GM12878 (cell line): Measurements from ENCODE around the gene KAT2A. TPM values are rescaled to one million over a fixed set of nuclear protein-coding genes. Genes with fewer than 3 reads are reported as not detected.

Experiments
- ATAC-seq: fragments of 200-7000 bp; cut with Tn5 transposase; 3 replicates; pipeline ENCODE4 v1.9.1; 2020; ENCODE audit warnings: mild to moderate bottlenecking, moderate library complexity
- BruUV-seq: library from RNA; stranded (reverse); fragments of 400-500 nt; replicated peaks from 2 replicates; lab custom pipeline; 2021; lab: Mats Ljungman, UMichigan
- CTCF ChIA-PET: fragments of 300-600 bp; sonication (Branson Sonifier 250); formaldehyde crosslinking; extraction: SDS; loops from one replicate; lab custom pipeline; 2021; ENCODE audit warnings: inconsistent platforms; lab: Yijun Ruan, JAX
- POLR2A ChIA-PET: fragments of 350-600 bp; formaldehyde crosslinking; extraction: SDS; loops from one replicate; lab custom pipeline; 2021; ENCODE audit warnings: inconsistent platforms; lab: Charles Lee
- RAD21 ChIA-PET: fragments of 300-600 bp; sonication (Branson Sonifier 250); formaldehyde crosslinking; loops from one replicate; lab custom pipeline; 2023; ENCODE audit warnings: antibody characterized with exemption; ENCODE audit not compliant: unreplicated experiment; lab: Charles Lee
- SMC1A ChIA-PET: fragments of 300-600 bp; sonication (Branson Sonifier 250); formaldehyde crosslinking; loops from one replicate; lab custom pipeline; 2023; ENCODE audit not compliant: unreplicated experiment, uncharacterized antibody; lab: Charles Lee
- DNase-seq: peaks from one replicate; pipeline ENCODE4 v3.0.0-alpha.2; 2011; ENCODE audit warnings: low read depth, low spot score
- FAIRE-seq: peaks from 3 replicates; lab custom pipeline; 2011; peaks lifted over from hg19 to GRCh38; lab: Jason Lieb, UNC
- H2AFZ ChIP-seq: 2 replicates; pipeline ENCODE4 v1.6.0; 2011; ENCODE audit warnings: low read depth, low read length, control low read depth; ENCODE audit not compliant: control insufficient read depth
- H3K27ac ChIP-seq: 2 replicates; pipeline ENCODE4 v1.5.1; 2011; ENCODE audit warnings: control low read depth; ENCODE audit not compliant: control insufficient read depth, insufficient read depth
- H3K27me3 ChIP-seq, 2 experiments: replicated peaks in 1 of 2; 2 replicates each; pipeline versions ENCODE4 v1.6.0 to v1.6.1; 2011; ENCODE audit warnings: low read length in 1 of 2; ENCODE audit not compliant: control insufficient read depth in 2 of 2, insufficient read depth in 2 of 2
- H3K36me3 ChIP-seq, 2 experiments: 2 replicates each; pipeline ENCODE4 v1.5.1; 2011; ENCODE audit warnings: low read length in 1 of 2; ENCODE audit not compliant: control insufficient read depth in 2 of 2, insufficient read depth in 2 of 2
- H3K4me1 ChIP-seq: 2 replicates; pipeline ENCODE4 v1.6.1; 2011; ENCODE audit warnings: mild to moderate bottlenecking, low read length, moderate library complexity, mixed read lengths; ENCODE audit not compliant: control insufficient read depth, insufficient read depth
- H3K4me2 ChIP-seq: 2 replicates; pipeline ENCODE4 v1.6.0; 2011; ENCODE audit warnings: control low read depth; ENCODE audit not compliant: control insufficient read depth, insufficient read depth
- H3K4me3 ChIP-seq: fragments of 200-600 bp; sonication (generic); 2 replicates; pipeline ENCODE4 v1.5.1; 2016
- H3K79me2 ChIP-seq: 2 replicates; pipeline ENCODE4 v1.6.0; 2011; ENCODE audit warnings: low read length; ENCODE audit not compliant: control insufficient read depth, insufficient read depth
- H3K9ac ChIP-seq: 2 replicates; pipeline ENCODE4 v1.8.0; 2011; ENCODE audit warnings: low read length, control low read depth, mixed read lengths; ENCODE audit not compliant: control insufficient read depth, insufficient read depth
- H3K9me3 ChIP-seq: replicated peaks from 3 replicates; pipeline ENCODE4 v1.5.1; 2011; ENCODE audit warnings: mild to moderate bottlenecking, low read length; ENCODE audit not compliant: control insufficient read depth, insufficient read depth
- H4K20me1 ChIP-seq: 2 replicates; pipeline ENCODE4 v1.6.0; 2011; ENCODE audit not compliant: control insufficient read depth, insufficient read depth
- EZH2 ChIP-seq: IDR thresholded peaks from 2 replicates; pipeline ENCODE4 v1.6.1; 2012; ENCODE audit warnings: low read depth, mild to moderate bottlenecking, control low read depth, inconsistent platforms, low read length, borderline replicate concordance; ENCODE audit not compliant: control insufficient read depth
- FOXK2 ChIP-seq: fragments of 450-650 bp; IDR thresholded peaks from 2 replicates; pipeline ENCODE4 v1.6.1; 2017; ENCODE audit warnings: mild to moderate bottlenecking, moderate library complexity
- GABPA ChIP-seq: IDR thresholded peaks from 2 replicates; pipeline ENCODE4 v1.6.1; 2014; ENCODE audit warnings: antibody characterized with exemption, low read depth, mild to moderate bottlenecking, inconsistent platforms
- HDAC6 ChIP-seq: fragments of 200-600 bp; sonication (generic); IDR thresholded peaks from one replicate; pipeline ENCODE4 v1.8.0; 2017; ENCODE audit warnings: antibody characterized with exemption; ENCODE audit not compliant: unreplicated experiment
- RCOR1 ChIP-seq: conservative IDR thresholded peaks from 2 replicates; pipeline ENCODE4 v1.6.1; 2012; ENCODE audit warnings: low read depth, low read length, improper control_type of control experiment
- SIX5 ChIP-seq: IDR thresholded peaks from 2 replicates; pipeline ENCODE4 v1.6.1; 2011; ENCODE audit warnings: mild to moderate bottlenecking, low read depth, low read length, moderate library complexity; ENCODE audit not compliant: severe bottlenecking
- WGBS: methylation state at CpG from one replicate; pipeline ENCODE4 v1.1.6; 2016; ENCODE audit warnings: low lambda C conversion rate; ENCODE audit not compliant: insufficient replicate concordance, insufficient coverage; ENCODE audit errors: missing lambda C conversion rate; 5-methylcytosine and 5-hydroxymethylcytosine counted together
- in situ Hi-C: fragments of 300-500 bp; cut with MboI; formaldehyde crosslinking; loops from 9 replicates; pipeline ENCODE4 v1.14.3; 2018; ENCODE audit warnings: mixed read lengths
- intact Hi-C: fragments of 100-400 bp; cut with micrococcal nuclease; formaldehyde crosslinking; loops from one replicate; pipeline ENCODE4 v1.14.2; 2022; ENCODE audit not compliant: unreplicated experiment
- polyA plus RNA-seq, 11 experiments: library from polyadenylated mRNA; depleted of rRNA in 4 of 11; unstranded in 6 of 11; stranded (reverse) in 5 of 11; fragments of >200 nt; fragmentation: Nextera tagmentation in 4 of 11; fragmentation: Illumina TruSeq in 1 of 11; extraction: Ambion mirVana in 4 of 11; extraction: Trizol in 1 of 11; gene quantifications; 1 replicate in 1 of 11; 2 replicates in 10 of 11; pipeline versions ENCODE4 v1.2.1 to v1.2.3, GENCODE V29; 2011 to 2016; ENCODE audit warnings: inconsistent platforms in 2 of 11, missing spikeins in 2 of 11, low read depth in 1 of 11
- total RNA-seq, 4 experiments: library from RNA; depleted of rRNA in 3 of 4; stranded (reverse); fragments of >200 nt in 3 of 4; fragmentation: Illumina TruSeq in 1 of 4; extraction: Trizol in 1 of 4; gene quantifications; 2 replicates each; pipeline versions ENCODE4 v1.2.1 to v1.2.3, GENCODE V29; 2013 to 2021
- TF ChIP-seq, protein P1 (sequence below): IDR thresholded peaks from 2 replicates; pipeline ENCODE4 v1.6.1; 2012; ENCODE audit warnings: improper control_type of control experiment, low read depth, low read length; ENCODE audit not compliant: insufficient replicate concordance
- TF ChIP-seq, protein P2 (sequence below): fragments of 450-650 bp; IDR thresholded peaks from 2 replicates; pipeline ENCODE4 v1.6.1; 2018; ENCODE audit warnings: borderline replicate concordance, mild to moderate bottlenecking; ENCODE audit not compliant: partially characterized antibody
- TF ChIP-seq, protein P3 (sequence below): fragments of 150-350 bp; IDR thresholded peaks from 2 replicates; pipeline ENCODE4 v1.6.1; 2014; ENCODE audit warnings: mild to moderate bottlenecking, low read depth, low read length
- TF ChIP-seq, protein P4 (sequence below): IDR thresholded peaks from 2 replicates; pipeline ENCODE4 v1.6.1; 2011; ENCODE audit warnings: low read depth, mild to moderate bottlenecking, low read length, moderate library complexity, borderline replicate concordance; ENCODE audit errors: extremely low read depth

The KAT2A gene
- total and polyA plus RNA-seq, 10 of the 15 experiments (the other 5 are each of a cell fraction or from before 2014, with no cell fraction given), result 0.85 to 47.5 (median 14.6) TPM

DNA sequence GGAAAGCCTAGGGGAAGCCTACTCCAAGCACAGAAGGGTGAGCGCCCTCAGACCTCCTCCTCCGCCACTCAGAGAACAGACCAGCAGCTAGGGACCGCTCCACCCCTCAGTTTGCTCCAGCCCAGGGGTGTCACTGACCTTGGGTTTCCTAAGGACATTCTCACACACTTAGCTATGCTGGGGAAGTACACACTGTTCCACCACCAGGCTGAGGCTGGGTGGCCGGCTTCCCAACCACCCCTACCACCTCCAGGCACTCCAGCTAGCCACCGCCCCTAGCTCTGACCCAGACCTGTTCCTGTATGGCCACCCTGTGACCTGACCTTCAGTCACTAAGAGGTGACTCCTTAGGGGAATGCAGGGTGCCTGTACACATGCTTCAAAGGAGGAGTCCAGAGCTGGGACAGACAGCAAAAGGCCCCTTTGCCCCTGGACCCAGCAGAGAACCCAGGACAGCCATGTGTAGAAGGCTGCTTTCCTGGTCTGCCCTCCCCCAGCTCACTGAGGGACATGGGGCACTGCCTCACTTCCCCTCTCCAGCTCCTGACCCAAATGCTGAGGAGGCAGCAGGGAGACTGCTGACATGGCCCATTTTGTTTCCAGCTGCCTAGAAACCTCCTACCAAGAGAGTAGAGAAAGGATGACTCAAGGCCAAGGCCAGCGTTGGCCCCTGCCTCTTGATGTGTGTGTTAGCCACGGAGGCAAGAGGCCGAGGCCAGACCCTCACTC lies 8.1 kb upstream of the KAT2A start:
- DNase-seq, result no peak
- Histone ChIP-seq H3K36me3 (peaks cover 27 to 46% of the 10 kb centered on the region in 2 experiments), H3K79me2 (peaks cover 18% of the 10 kb centered on the region), H3K4me2 (no peak overlapping the region), H4K20me1 (peaks cover 15% of the 10 kb centered on the region; the same call in 1 of the 2 replicates), H3K9ac (no peak overlapping the region), H3K27me3 (no peaks in the 10 kb centered on the region), H3K27ac (no peak overlapping the region), H3K9me3 (no peaks in the 10 kb centered on the region), H2AFZ (no peak overlapping the region), H3K4me3 (no peak overlapping the region), H3K4me1 (peaks cover 22% of the 10 kb centered on the region)
- WGBS, result 97% methylated on average over 8 of the region's 8 CpGs
- no peak for FAIRE-seq
- intact Hi-C loops (no loop called here), in situ Hi-C loops (no loop called here)
- ChIA-PET POLR2A (interaction anchor here (1.9 kb wide), 1 partner anchor 52 kb away, joined by 5 read pairs; no protein-coding TSS in a partner anchor), CTCF (interaction anchor here (1.1 to 4.3 kb wide), 3 partner anchors 9 to 277 kb away, joined by 3 to 31 read pairs (median 3); partner anchors contain the start of gene KCNH4), SMC1A (interaction anchor here (1.0 to 1.8 kb wide), 2 partner anchors 9 to 81 kb away, joined by 3 to 7 read pairs; partner anchors contain the start of gene KAT2A), RAD21 (interaction anchor here (1.0 kb wide), 1 partner anchor 28 kb away, joined by 3 read pairs; no protein-coding TSS in a partner anchor)
- no peak for ATAC-seq
- no TSS peak for BruUV-seq
- no peak for TF ChIP-seq EZH2
- no peak for TF ChIP-seq HDAC6
- TF ChIP-seq GABPA, result no peak
- no peak for TF ChIP-seq RCOR1
- TF ChIP-seq, protein P1, sequence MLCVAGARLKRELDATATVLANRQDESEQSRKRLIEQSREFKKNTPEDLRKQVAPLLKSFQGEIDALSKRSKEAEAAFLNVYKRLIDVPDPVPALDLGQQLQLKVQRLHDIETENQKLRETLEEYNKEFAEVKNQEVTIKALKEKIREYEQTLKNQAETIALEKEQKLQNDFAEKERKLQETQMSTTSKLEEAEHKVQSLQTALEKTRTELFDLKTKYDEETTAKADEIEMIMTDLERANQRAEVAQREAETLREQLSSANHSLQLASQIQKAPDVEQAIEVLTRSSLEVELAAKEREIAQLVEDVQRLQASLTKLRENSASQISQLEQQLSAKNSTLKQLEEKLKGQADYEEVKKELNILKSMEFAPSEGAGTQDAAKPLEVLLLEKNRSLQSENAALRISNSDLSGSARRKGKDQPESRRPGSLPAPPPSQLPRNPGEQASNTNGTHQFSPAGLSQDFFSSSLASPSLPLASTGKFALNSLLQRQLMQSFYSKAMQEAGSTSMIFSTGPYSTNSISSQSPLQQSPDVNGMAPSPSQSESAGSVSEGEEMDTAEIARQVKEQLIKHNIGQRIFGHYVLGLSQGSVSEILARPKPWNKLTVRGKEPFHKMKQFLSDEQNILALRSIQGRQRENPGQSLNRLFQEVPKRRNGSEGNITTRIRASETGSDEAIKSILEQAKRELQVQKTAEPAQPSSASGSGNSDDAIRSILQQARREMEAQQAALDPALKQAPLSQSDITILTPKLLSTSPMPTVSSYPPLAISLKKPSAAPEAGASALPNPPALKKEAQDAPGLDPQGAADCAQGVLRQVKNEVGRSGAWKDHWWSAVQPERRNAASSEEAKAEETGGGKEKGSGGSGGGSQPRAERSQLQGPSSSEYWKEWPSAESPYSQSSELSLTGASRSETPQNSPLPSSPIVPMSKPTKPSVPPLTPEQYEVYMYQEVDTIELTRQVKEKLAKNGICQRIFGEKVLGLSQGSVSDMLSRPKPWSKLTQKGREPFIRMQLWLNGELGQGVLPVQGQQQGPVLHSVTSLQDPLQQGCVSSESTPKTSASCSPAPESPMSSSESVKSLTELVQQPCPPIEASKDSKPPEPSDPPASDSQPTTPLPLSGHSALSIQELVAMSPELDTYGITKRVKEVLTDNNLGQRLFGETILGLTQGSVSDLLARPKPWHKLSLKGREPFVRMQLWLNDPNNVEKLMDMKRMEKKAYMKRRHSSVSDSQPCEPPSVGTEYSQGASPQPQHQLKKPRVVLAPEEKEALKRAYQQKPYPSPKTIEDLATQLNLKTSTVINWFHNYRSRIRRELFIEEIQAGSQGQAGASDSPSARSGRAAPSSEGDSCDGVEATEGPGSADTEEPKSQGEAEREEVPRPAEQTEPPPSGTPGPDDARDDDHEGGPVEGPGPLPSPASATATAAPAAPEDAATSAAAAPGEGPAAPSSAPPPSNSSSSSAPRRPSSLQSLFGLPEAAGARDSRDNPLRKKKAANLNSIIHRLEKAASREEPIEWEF, result no peak
- TF ChIP-seq, protein P2, sequence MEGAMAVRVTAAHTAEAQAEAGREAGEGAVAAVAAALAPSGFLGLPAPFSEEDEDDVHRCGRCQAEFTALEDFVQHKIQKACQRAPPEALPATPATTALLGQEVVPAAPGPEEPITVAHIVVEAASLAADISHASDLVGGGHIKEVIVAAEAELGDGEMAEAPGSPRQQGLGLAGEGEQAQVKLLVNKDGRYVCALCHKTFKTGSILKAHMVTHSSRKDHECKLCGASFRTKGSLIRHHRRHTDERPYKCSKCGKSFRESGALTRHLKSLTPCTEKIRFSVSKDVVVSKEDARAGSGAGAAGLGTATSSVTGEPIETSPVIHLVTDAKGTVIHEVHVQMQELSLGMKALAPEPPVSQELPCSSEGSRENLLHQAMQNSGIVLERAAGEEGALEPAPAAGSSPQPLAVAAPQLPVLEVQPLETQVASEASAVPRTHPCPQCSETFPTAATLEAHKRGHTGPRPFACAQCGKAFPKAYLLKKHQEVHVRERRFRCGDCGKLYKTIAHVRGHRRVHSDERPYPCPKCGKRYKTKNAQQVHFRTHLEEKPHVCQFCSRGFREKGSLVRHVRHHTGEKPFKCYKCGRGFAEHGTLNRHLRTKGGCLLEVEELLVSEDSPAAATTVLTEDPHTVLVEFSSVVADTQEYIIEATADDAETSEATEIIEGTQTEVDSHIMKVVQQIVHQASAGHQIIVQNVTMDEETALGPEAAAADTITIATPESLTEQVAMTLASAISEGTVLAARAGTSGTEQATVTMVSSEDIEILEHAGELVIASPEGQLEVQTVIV, result no peak
- TF ChIP-seq, protein P3, sequence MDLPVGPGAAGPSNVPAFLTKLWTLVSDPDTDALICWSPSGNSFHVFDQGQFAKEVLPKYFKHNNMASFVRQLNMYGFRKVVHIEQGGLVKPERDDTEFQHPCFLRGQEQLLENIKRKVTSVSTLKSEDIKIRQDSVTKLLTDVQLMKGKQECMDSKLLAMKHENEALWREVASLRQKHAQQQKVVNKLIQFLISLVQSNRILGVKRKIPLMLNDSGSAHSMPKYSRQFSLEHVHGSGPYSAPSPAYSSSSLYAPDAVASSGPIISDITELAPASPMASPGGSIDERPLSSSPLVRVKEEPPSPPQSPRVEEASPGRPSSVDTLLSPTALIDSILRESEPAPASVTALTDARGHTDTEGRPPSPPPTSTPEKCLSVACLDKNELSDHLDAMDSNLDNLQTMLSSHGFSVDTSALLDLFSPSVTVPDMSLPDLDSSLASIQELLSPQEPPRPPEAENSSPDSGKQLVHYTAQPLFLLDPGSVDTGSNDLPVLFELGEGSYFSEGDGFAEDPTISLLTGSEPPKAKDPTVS, result no peak
- TF ChIP-seq, protein P4, sequence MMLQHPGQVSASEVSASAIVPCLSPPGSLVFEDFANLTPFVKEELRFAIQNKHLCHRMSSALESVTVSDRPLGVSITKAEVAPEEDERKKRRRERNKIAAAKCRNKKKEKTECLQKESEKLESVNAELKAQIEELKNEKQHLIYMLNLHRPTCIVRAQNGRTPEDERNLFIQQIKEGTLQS, result no peak
- TF ChIP-seq SIX5, result no peak
- TF ChIP-seq FOXK2, result no peak
